ENCODE data around the gene NRF1. TPM values are rescaled to one million over a fixed set of nuclear protein-coding genes. Genes with fewer than 3 reads are reported as not detected.

The NRF1 gene
- total and polyA plus RNA-seq, 10 of the 15 experiments (the other 5 are each of a cell fraction or from before 2014, with no cell fraction given) = 3.5 to 23.1 (median 13.5) TPM

- Histone ChIP-seq H3K4me3 (no peak overlapping the region), H3K36me3 (ENCODE audit: control insufficient read depth in 2 of 2, insufficient read depth in 2 of 2, low read length in 1 of 2) (peaks cover 3 to 8% of the 10 kb centered on the region in 2 experiments; a peak in 2 of 4 replicates), H3K9ac (ENCODE audit: control insufficient read depth, insufficient read depth, low read length) (no peak overlapping the region), H3K4me2 (ENCODE audit: control insufficient read depth, insufficient read depth) (no peak overlapping the region), H3K79me2 (ENCODE audit: control insufficient read depth, insufficient read depth, low read length) (no peaks in the 10 kb centered on the region), H3K4me1 (ENCODE audit: control insufficient read depth, insufficient read depth, low read length) (no peaks in the 10 kb centered on the region), H3K27me3 (replicated peaks in 1 of 2; ENCODE audit: control insufficient read depth in 2 of 2, insufficient read depth in 2 of 2, low read length in 1 of 2) (no peaks in the 10 kb centered on the region), H2AFZ (ENCODE audit: control insufficient read depth, low read depth, low read length) (no peak overlapping the region), H3K27ac (ENCODE audit: control insufficient read depth, insufficient read depth) (no peak overlapping the region), H4K20me1 (ENCODE audit: control insufficient read depth, insufficient read depth) (no peaks in the 10 kb centered on the region), H3K9me3 (replicated peaks; ENCODE audit: control insufficient read depth, insufficient read depth, low read length) (no peaks in the 10 kb centered on the region)
- no peak for FAIRE-seq
- TF ChIP-seq MEF2B (IDR thresholded peaks at IDR 0.05; ENCODE audit: partially characterized antibody, poor library complexity, severe bottlenecking) (no peak), CHD1 (IDR thresholded peaks at IDR 0.05; ENCODE audit: low read depth, low read length) (no peak), RCOR1 (conservative IDR thresholded peaks at IDR 0.05; ENCODE audit: low read depth, low read length) (no peak), KLF5 (IDR thresholded peaks at IDR 0.05; ENCODE audit: partially characterized antibody) (no peak), POLR2AphosphoS5 (IDR thresholded peaks at IDR 0.05; ENCODE audit: low read length) (no peak), BCL11A (IDR thresholded peaks at IDR 0.05; ENCODE audit: low read depth, low read length) (no peak), ZBTB11 (CRISPR knock-in tag; IDR thresholded peaks at IDR 0.05) (no peak)
- DNase-seq (ENCODE audit: low read depth, low spot score) = no peak
- in situ Hi-C loops (cut with MboI) (no loop called here), intact Hi-C loops (cut with micrococcal nuclease; ENCODE audit: unreplicated experiment) (no loop called here)
- ChIA-PET RAD21 (ENCODE audit: unreplicated experiment) (interaction anchor here (0.5 kb wide), 1 partner anchor 321 kb away, joined by 3 read pairs; no protein-coding TSS in a partner anchor), POLR2A (no interaction called here), CTCF (no interaction called here), SMC1A (ENCODE audit: uncharacterized antibody, unreplicated experiment) (no interaction called here)
- no TSS peak for BruUV-seq (replicated peaks)
- 99% methylated on average over 6 of the region's 6 CpGs for WGBS (ENCODE audit: insufficient coverage, insufficient replicate concordance, low lambda C conversion rate, missing lambda C conversion rate)
- no peak for ATAC-seq
These were observed 78.6 kb downstream of the NRF1 start for GRCh38 chr7:129689995-129690581.
